ENCODE data around the gene HDGF. TPM values are rescaled to one million over a fixed set of nuclear protein-coding genes. Genes with fewer than 3 reads are reported as not detected.

The HDGF gene
- total RNA-seq, 2 donors from 2014 or later = 208 to 308 TPM

- no peaks in the 10 kb centered on the region for H3K9me3 Mint-ChIP-seq
- H3K27ac Mint-ChIP-seq = peak overlapping the region; percentile 97 to 100
- H3K27me3 Mint-ChIP-seq = no peaks in the 10 kb centered on the region
- peak; percentile 34 to 49 for ATAC-seq
- H3K4me3 Mint-ChIP-seq = peak overlapping the region; percentile 97
- DNase-seq (ENCODE audit: low spot score) = peak; percentile 71
- H3K4me1 Mint-ChIP-seq (ENCODE audit: low read depth in 2 of 2) = peaks cover 58 to 64% of the 10 kb centered on the region in 2 donors
- peaks cover 8% of the 10 kb centered on the region for H3K36me3 Mint-ChIP-seq
These were observed 4.5 kb downstream of the HDGF start for GRCh38 chr1:156746728-156747631.

- Mint-ChIP-seq H3K4me1 (ENCODE audit: low read depth in 2 of 2) (peaks cover 63 to 68% of the 10 kb centered on the region in 2 donors), H3K36me3 (peaks cover 12% of the 10 kb centered on the region), H3K4me3 (peak overlapping the region; percentile 97), H3K27me3 (no peaks in the 10 kb centered on the region), H3K27ac (peak overlapping the region; percentile 97 to 100), H3K9me3 (no peaks in the 10 kb centered on the region)
- ATAC-seq (no peak), DNase-seq (ENCODE audit: low spot score) (no peak)
These were observed 5.1 kb downstream of the HDGF start for GRCh38 chr1:156746406-156746727.

- Mint-ChIP-seq H3K9me3 (no peaks in the 10 kb centered on the region), H3K27me3 (no peaks in the 10 kb centered on the region), H3K27ac (peak overlapping the region; percentile 97 to 100), H3K4me3 (peak overlapping the region; percentile 97), H3K4me1 (ENCODE audit: low read depth in 2 of 2) (peaks cover 68 to 72% of the 10 kb centered on the region in 2 donors), H3K36me3 (peaks cover 12% of the 10 kb centered on the region)
- ATAC-seq = no peak
- DNase-seq (ENCODE audit: low spot score) = no peak
These were observed 5.6 kb downstream of the HDGF start for GRCh38 chr1:156745881-156746280.

- Mint-ChIP-seq H3K4me3 (no peak overlapping the region), H3K4me1 (ENCODE audit: low read depth in 2 of 2) (peaks cover 68 to 70% of the 10 kb centered on the region in 2 donors), H3K27ac (peak overlapping the region; percentile 97 to 100), H3K27me3 (no peaks in the 10 kb centered on the region), H3K9me3 (no peaks in the 10 kb centered on the region), H3K36me3 (peaks cover 12% of the 10 kb centered on the region)
- no peak for ATAC-seq
- no peak for DNase-seq (ENCODE audit: low spot score)
These were observed 6.6 kb downstream of the HDGF start for GRCh38 chr1:156744786-156745419.

GRCh38 chr1:156744344-156744743, 7.1 kb downstream of the HDGF start:
- Mint-ChIP-seq H3K4me3 (no peak overlapping the region), H3K27me3 (no peaks in the 10 kb centered on the region), H3K4me1 (ENCODE audit: low read depth in 2 of 2) (peaks cover 62 to 65% of the 10 kb centered on the region in 2 donors), H3K27ac (peak overlapping the region; percentile 97 to 100), H3K36me3 (peaks cover 12% of the 10 kb centered on the region), H3K9me3 (no peaks in the 10 kb centered on the region)
- no peak for ATAC-seq
- DNase-seq (ENCODE audit: low spot score) = no peak

GRCh38 chr1:156743367-156744302, 7.8 kb downstream of the HDGF start:
- no peaks in the 10 kb centered on the region for H3K27me3 Mint-ChIP-seq
- H3K4me3 Mint-ChIP-seq = no peak overlapping the region
- H3K9me3 Mint-ChIP-seq = no peaks in the 10 kb centered on the region
- ATAC-seq (no peak), DNase-seq (ENCODE audit: low spot score) (no peak)
- H3K36me3 Mint-ChIP-seq = peaks cover 16% of the 10 kb centered on the region
- H3K4me1 Mint-ChIP-seq (ENCODE audit: low read depth in 2 of 2) = peaks cover 55 to 61% of the 10 kb centered on the region in 2 donors
- peak overlapping the region; percentile 97 to 100 for H3K27ac Mint-ChIP-seq

- no peak overlapping the region for H3K4me3 Mint-ChIP-seq
- H3K4me1 Mint-ChIP-seq (ENCODE audit: low read depth in 2 of 2) = peaks cover 47 to 52% of the 10 kb centered on the region in 2 donors
- H3K36me3 Mint-ChIP-seq = peaks cover 14% of the 10 kb centered on the region
These were observed 8.7 kb downstream of the HDGF start for GRCh38 chr1:156742801-156743200.

GRCh38 chr1:156742017-156742416, 9.5 kb downstream of the HDGF start:
- H3K36me3 Mint-ChIP-seq = peaks cover 14% of the 10 kb centered on the region
- no peaks in the 10 kb centered on the region for H3K9me3 Mint-ChIP-seq
- H3K4me1 Mint-ChIP-seq (ENCODE audit: low read depth in 2 of 2) = peaks cover 41 to 50% of the 10 kb centered on the region in 2 donors
- no peak for ATAC-seq
- no peaks in the 10 kb centered on the region for H3K27me3 Mint-ChIP-seq
- no peak for DNase-seq (ENCODE audit: low spot score)
- peak overlapping the region; percentile 97 for H3K4me3 Mint-ChIP-seq
- H3K27ac Mint-ChIP-seq = peak overlapping the region; percentile 97 to 100

More at GRCh38 chr1:156742801-156743200, 8.7 kb downstream of the HDGF start:
- H3K27ac Mint-ChIP-seq = peak overlapping the region; percentile 97 to 100
- DNase-seq (ENCODE audit: low spot score) (no peak), ATAC-seq (no peak)
- H3K9me3 Mint-ChIP-seq = no peaks in the 10 kb centered on the region
- no peaks in the 10 kb centered on the region for H3K27me3 Mint-ChIP-seq

GRCh38 chr1:156741481-156741983, 9.9 kb downstream of the HDGF start:
- Mint-ChIP-seq H3K27me3 (no peaks in the 10 kb centered on the region), H3K9me3 (no peaks in the 10 kb centered on the region), H3K4me3 (peak overlapping the region; percentile 97), H3K36me3 (peaks cover 14% of the 10 kb centered on the region), H3K4me1 (ENCODE audit: low read depth in 2 of 2) (peaks cover 37 to 46% of the 10 kb centered on the region in 2 donors), H3K27ac (peak overlapping the region; percentile 97 to 100)
- no peak for DNase-seq (ENCODE audit: low spot score)
- no peak for ATAC-seq

- peak; percentile 99 for DNase-seq (ENCODE audit: low spot score)
- peaks cover 31 to 40% of the 10 kb centered on the region in 2 donors for H3K4me1 Mint-ChIP-seq (ENCODE audit: low read depth in 2 of 2)
- H3K36me3 Mint-ChIP-seq = peaks cover 14% of the 10 kb centered on the region
- H3K27ac Mint-ChIP-seq = peak within 1 kb of the TSS; percentile 97 to 100
- H3K4me3 Mint-ChIP-seq = peak within 1 kb of the TSS; percentile 97
- no peaks in the 10 kb centered on the region for H3K9me3 Mint-ChIP-seq
- H3K27me3 Mint-ChIP-seq = no peaks in the 10 kb centered on the region
- peak; percentile 92 to 95 for ATAC-seq
These were observed 10.6 kb downstream of the HDGF start, which contains the start of gene MRPL24 for GRCh38 chr1:156740741-156741480. Gene MRPL24 (minus strand): TSS chr1:156741088. CDS start chr1:156738704, 2,384 bp downstream.

- Mint-ChIP-seq H3K4me3 (peak overlapping the region; percentile 97), H3K4me1 (ENCODE audit: low read depth in 2 of 2) (peaks cover 25 to 33% of the 10 kb centered on the region in 2 donors), H3K9me3 (no peaks in the 10 kb centered on the region), H3K27ac (peak overlapping the region; percentile 97 to 100), H3K27me3 (no peaks in the 10 kb centered on the region), H3K36me3 (peaks cover 14% of the 10 kb centered on the region)
- DNase-seq (ENCODE audit: low spot score) (no peak), ATAC-seq (peak in 1 of 2 donors; percentile 0)
These were observed 11.2 kb downstream of the HDGF start for GRCh38 chr1:156740237-156740740.

GRCh38 chr1:156738916-156739315, 12.6 kb downstream of the HDGF start:
- H3K9me3 Mint-ChIP-seq = no peaks in the 10 kb centered on the region
- peak overlapping the region; percentile 31 to 40 for H3K27ac Mint-ChIP-seq
- DNase-seq (ENCODE audit: low spot score) = no peak
- peak overlapping the region; percentile 67 for H3K4me3 Mint-ChIP-seq
- H3K4me1 Mint-ChIP-seq (ENCODE audit: low read depth in 2 of 2) = peaks cover 22 to 29% of the 10 kb centered on the region in 2 donors
- peaks cover 14% of the 10 kb centered on the region for H3K36me3 Mint-ChIP-seq
- no peak for ATAC-seq
- no peaks in the 10 kb centered on the region for H3K27me3 Mint-ChIP-seq

All from natural killer cell treated with Interleukin-12 subunit alpha and Interleukin-12 subunit beta and Interleukin-15 and Interleukin-18, amount 100 ng/mL, for 72 hours (primary cell).